GM12891 (cell line): ENCODE data around the gene HSDL2.

Experiments used
- POLR2AphosphoS5 ChIP-seq: IDR thresholded peaks from 2 replicates; pipeline ENCODE4 v1.6.1; 2011; ENCODE audit warnings: low read depth, low read length, control low read depth
- SPI1 ChIP-seq: IDR thresholded peaks from 2 replicates; pipeline ENCODE4 v1.6.1; 2011; ENCODE audit warnings: low read depth, low read length, control low read depth

- TF ChIP-seq SPI1 (no peak), POLR2AphosphoS5 (no peak)
Measured at GRCh38 chr9:112355427-112355897, 24.4 kb upstream of the HSDL2 start.
